ENCODE results near the gene DYNAP. TPM values are rescaled to one million over a fixed set of nuclear protein-coding genes. Genes with fewer than 3 reads are reported as not detected.

DYNAP gene
- total and polyA plus RNA-seq, 10 of the 15 experiments (the other 5 are each of a cell fraction or from before 2014, with no cell fraction given), result not detected

- Histone ChIP-seq H2AFZ (ENCODE audit: control insufficient read depth, low read depth, low read length) (no peak overlapping the region), H3K4me3 (no peak overlapping the region), H3K27me3 (replicated peaks in 1 of 2; ENCODE audit: control insufficient read depth in 2 of 2, insufficient read depth in 2 of 2, low read length in 1 of 2) (no peaks in the 10 kb centered on the region), H3K36me3 (ENCODE audit: control insufficient read depth in 2 of 2, insufficient read depth in 2 of 2, low read length in 1 of 2) (no peaks in the 10 kb centered on the region), H3K4me1 (ENCODE audit: control insufficient read depth, insufficient read depth, low read length) (no peaks in the 10 kb centered on the region), H3K79me2 (ENCODE audit: control insufficient read depth, insufficient read depth, low read length) (no peaks in the 10 kb centered on the region), H3K9me3 (replicated peaks; ENCODE audit: control insufficient read depth, insufficient read depth, low read length) (no peaks in the 10 kb centered on the region), H3K27ac (ENCODE audit: control insufficient read depth, insufficient read depth) (no peak overlapping the region), H3K4me2 (ENCODE audit: control insufficient read depth, insufficient read depth) (no peak overlapping the region), H4K20me1 (ENCODE audit: control insufficient read depth, insufficient read depth) (no peaks in the 10 kb centered on the region), H3K9ac (ENCODE audit: control insufficient read depth, insufficient read depth, low read length) (no peak overlapping the region)
- no peak for ATAC-seq
- in situ Hi-C loops (cut with MboI) (no loop called here), intact Hi-C loops (cut with micrococcal nuclease; ENCODE audit: unreplicated experiment) (no loop called here)
- no peak for FAIRE-seq
- 81% methylated on average over 9 of the region's 9 CpGs for WGBS (ENCODE audit: insufficient coverage, insufficient replicate concordance, low lambda C conversion rate, missing lambda C conversion rate)
- POLR2A ChIA-PET, result no interaction called here
- RAD21 ChIA-PET (ENCODE audit: unreplicated experiment), result no interaction called here
- SMC1A ChIA-PET (ENCODE audit: uncharacterized antibody, unreplicated experiment), result interaction anchor here (1.1 kb wide), 1 partner anchor 30 kb away, joined by 3 read pairs; no protein-coding TSS in a partner anchor
- TF ChIP-seq RELA (IDR thresholded peaks at IDR 0.05; ENCODE audit: borderline replicate concordance, partially characterized antibody) (no peak), EP300 (IDR thresholded peaks at IDR 0.05; ENCODE audit: borderline replicate concordance in 1 of 2, control insufficient read depth in 1 of 2, low read depth in 2 of 2, low read length in 2 of 2) (no peak), ZNF207 (IDR thresholded peaks at IDR 0.05; ENCODE audit: borderline replicate concordance) (no peak), RELB (IDR thresholded peaks at IDR 0.05; ENCODE audit: low read depth) (no peak), POLR2A (IDR thresholded peaks at IDR 0.05; ENCODE audit: low read depth, low read length) (no peak), PKNOX1 (IDR thresholded peaks at IDR 0.05) (no peak), SIN3A (IDR thresholded peaks at IDR 0.05; ENCODE audit: low read depth, low read length) (no peak), E2F8 (IDR thresholded peaks at IDR 0.05; ENCODE audit: low read depth, partially characterized antibody) (no peak), BCL11A (IDR thresholded peaks at IDR 0.05; ENCODE audit: low read depth, low read length) (no peak)
- no peak for DNase-seq (ENCODE audit: low read depth, low spot score)
- CTCF ChIA-PET, result interaction anchor here (1.1 kb wide), 1 partner anchor 36 kb away, joined by 3 read pairs; no protein-coding TSS in a partner anchor
- BruUV-seq (replicated peaks), result no TSS peak
Measured at GRCh38 chr18:54606835-54607212, 15.8 kb downstream of the DYNAP start.
